KMS-11 (cell line): Measurements from ENCODE around the gene COBL.
A peak's percentile ranks its signal among the peaks of the same experiment; 100 is the strongest.

ENCODE experiments used
- H2AFZ ChIP-seq: fragments of 200-600 bp; sonication (generic); 2 replicates; pipeline ENCODE4 v1.6.1; 2016; ENCODE audit warnings: antibody characterized with exemption, mixed run types, low read depth
- H3K27ac ChIP-seq: fragments of 200-600 bp; sonication (generic); 2 replicates; pipeline ENCODE4 v1.6.1; 2016; ENCODE audit warnings: mild to moderate bottlenecking, mixed run types
- H3K27me3 ChIP-seq: fragments of 200-600 bp; sonication (generic); 2 replicates; pipeline ENCODE4 v1.6.1; 2017; ENCODE audit warnings: mild to moderate bottlenecking, low read depth, mixed run types, moderate library complexity; ENCODE audit not compliant: insufficient read depth
- H3K36me3 ChIP-seq: fragments of 200-600 bp; sonication (generic); 2 replicates; pipeline ENCODE4 v1.6.1; 2017; ENCODE audit warnings: mild to moderate bottlenecking, mixed run types; ENCODE audit not compliant: insufficient read depth
- H3K4me1 ChIP-seq: fragments of 200-600 bp; sonication (generic); 2 replicates; pipeline ENCODE4 v1.6.1; 2016; ENCODE audit warnings: mild to moderate bottlenecking, low read depth, mixed run types; ENCODE audit not compliant: poor library complexity, severe bottlenecking
- H3K4me2 ChIP-seq: fragments of 200-600 bp; sonication (generic); 2 replicates; pipeline ENCODE4 v1.7.0; 2016; ENCODE audit warnings: mild to moderate bottlenecking, mixed run types
- H3K4me3 ChIP-seq: fragments of 200-600 bp; sonication (generic); IDR thresholded peaks from 2 replicates; pipeline ENCODE4 v1.6.1; 2017; ENCODE audit warnings: low read depth, low read length, mixed read lengths; ENCODE audit not compliant: insufficient read depth
- H3K79me2 ChIP-seq: fragments of 200-600 bp; sonication (generic); 2 replicates; pipeline ENCODE4 v1.6.1; 2016; ENCODE audit warnings: low read depth, mixed run types; ENCODE audit not compliant: insufficient read depth
- H3K9ac ChIP-seq: fragments of 200-600 bp; sonication (generic); 2 replicates; pipeline ENCODE4 v1.6.1; 2016; ENCODE audit warnings: mild to moderate bottlenecking, mixed run types
- H4K20me1 ChIP-seq: fragments of 200-600 bp; sonication (generic); 2 replicates; pipeline ENCODE4 v1.6.1; 2016; ENCODE audit warnings: mild to moderate bottlenecking, mixed run types; ENCODE audit not compliant: insufficient read depth
- TF ChIP-seq, protein P1 (sequence below): fragments of 200-600 bp; sonication (generic); conservative IDR thresholded peaks from 2 replicates; pipeline ENCODE4 v1.6.1; 2017; ENCODE audit warnings: low read depth, mild to moderate bottlenecking, antibody characterized with exemption, low read length, moderate library complexity, mixed read lengths

COBL gene, protein sequence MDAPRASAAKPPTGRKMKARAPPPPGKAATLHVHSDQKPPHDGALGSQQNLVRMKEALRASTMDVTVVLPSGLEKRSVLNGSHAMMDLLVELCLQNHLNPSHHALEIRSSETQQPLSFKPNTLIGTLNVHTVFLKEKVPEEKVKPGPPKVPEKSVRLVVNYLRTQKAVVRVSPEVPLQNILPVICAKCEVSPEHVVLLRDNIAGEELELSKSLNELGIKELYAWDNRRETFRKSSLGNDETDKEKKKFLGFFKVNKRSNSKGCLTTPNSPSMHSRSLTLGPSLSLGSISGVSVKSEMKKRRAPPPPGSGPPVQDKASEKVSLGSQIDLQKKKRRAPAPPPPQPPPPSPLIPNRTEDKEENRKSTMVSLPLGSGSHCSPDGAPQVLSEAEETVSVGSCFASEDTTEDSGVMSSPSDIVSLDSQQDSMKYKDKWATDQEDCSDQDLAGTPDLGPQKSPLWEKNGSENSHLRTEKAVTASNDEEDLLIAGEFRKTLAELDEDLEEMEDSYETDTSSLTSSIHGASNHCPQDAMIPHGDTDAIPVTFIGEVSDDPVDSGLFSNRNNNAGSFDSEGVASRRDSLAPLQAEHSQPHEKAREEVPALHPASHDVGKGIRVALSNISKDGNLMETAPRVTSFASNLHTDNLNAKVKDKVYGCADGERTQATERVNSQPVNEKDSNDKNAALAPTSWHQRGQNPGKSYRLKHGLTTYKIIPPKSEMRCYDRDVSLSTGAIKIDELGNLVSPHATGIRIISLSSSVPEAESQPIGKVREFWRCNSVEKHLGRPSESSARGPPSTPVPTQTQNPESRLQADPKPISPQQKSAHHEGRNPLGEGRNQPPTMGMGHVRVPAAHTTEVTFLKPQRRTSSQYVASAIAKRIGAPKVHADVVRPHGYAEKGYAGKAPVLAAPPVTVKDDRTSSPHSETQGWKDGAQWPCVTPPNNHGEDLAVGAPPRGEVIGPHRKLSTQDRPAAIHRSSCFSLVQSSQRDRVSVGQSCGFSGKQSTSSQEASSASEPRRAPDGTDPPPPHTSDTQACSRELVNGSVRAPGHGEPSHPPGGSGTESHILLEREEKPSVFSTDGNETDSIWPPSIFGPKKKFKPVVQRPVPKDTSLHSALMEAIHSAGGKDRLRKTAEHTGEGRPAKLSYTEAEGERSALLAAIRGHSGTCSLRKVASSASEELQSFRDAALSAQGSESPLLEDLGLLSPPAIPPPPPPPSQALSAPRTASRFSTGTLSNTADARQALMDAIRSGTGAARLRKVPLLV

DNA sequence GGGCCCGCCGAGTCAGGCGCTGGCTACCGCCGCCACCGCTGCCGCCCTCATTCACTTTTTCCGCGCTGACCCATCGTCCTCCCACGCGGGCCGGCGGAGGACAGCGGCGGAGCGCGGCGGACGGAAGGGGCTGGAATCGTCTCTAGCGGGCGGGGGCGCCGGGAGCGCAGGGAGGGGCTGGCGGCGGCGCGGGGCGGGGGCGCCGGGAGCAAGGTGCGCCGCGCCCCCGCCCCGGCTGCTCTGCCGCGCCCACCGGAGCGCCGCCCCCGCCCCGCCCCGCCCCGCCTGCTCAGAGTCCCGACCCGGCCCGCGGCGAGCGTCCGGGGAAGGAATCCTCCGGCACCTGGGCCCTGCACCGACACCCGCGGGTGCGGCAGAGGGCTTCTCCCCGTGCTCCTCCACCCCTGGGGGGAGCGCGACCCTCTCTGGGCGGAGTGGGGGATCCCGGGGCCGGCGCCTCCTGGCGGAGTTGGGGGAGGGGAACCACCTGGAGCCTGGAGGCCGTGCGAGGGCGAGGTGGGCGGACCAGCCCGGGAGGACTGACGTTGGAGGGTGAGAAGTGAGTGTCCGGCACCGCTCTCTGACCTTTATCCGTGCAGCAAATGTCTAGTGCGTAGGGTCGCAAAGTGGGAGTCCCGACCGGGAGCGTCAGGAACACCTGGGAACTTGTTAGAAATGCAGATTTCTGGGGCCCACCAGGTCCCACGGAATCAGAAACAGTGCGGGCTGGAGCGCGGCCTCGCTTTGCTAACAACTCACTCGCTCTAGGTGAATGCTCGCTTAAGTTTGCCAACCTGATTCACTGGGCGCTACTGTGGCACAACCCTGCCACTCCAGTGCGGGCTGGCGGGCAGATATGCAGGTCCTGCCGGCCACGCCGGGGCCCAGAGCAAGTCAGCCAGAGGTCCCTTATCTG is at the start of gene COBL:
Gene COBL (minus strand): TSS at position 144 of the 916 bp plus-strand sequence. CDS start 176 bp downstream, outside the sequence.
- Histone ChIP-seq H3K27ac (no peak within 1 kb of the TSS), H3K4me3 (no peak within 1 kb of the TSS), H3K4me1 (no peaks in the 10 kb centered on the region), H2AFZ (peak within 1 kb of the TSS; percentile 97), H3K27me3 (no peaks in the 10 kb centered on the region), H3K36me3 (no peaks in the 10 kb centered on the region), H4K20me1 (no peaks in the 10 kb centered on the region), H3K9ac (peak within 1 kb of the TSS; percentile 52), H3K79me2 (no peaks in the 10 kb centered on the region), H3K4me2 (peak within 1 kb of the TSS; percentile 62)
- TF ChIP-seq, protein P1, sequence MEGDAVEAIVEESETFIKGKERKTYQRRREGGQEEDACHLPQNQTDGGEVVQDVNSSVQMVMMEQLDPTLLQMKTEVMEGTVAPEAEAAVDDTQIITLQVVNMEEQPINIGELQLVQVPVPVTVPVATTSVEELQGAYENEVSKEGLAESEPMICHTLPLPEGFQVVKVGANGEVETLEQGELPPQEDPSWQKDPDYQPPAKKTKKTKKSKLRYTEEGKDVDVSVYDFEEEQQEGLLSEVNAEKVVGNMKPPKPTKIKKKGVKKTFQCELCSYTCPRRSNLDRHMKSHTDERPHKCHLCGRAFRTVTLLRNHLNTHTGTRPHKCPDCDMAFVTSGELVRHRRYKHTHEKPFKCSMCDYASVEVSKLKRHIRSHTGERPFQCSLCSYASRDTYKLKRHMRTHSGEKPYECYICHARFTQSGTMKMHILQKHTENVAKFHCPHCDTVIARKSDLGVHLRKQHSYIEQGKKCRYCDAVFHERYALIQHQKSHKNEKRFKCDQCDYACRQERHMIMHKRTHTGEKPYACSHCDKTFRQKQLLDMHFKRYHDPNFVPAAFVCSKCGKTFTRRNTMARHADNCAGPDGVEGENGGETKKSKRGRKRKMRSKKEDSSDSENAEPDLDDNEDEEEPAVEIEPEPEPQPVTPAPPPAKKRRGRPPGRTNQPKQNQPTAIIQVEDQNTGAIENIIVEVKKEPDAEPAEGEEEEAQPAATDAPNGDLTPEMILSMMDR, result no peak

DNA sequence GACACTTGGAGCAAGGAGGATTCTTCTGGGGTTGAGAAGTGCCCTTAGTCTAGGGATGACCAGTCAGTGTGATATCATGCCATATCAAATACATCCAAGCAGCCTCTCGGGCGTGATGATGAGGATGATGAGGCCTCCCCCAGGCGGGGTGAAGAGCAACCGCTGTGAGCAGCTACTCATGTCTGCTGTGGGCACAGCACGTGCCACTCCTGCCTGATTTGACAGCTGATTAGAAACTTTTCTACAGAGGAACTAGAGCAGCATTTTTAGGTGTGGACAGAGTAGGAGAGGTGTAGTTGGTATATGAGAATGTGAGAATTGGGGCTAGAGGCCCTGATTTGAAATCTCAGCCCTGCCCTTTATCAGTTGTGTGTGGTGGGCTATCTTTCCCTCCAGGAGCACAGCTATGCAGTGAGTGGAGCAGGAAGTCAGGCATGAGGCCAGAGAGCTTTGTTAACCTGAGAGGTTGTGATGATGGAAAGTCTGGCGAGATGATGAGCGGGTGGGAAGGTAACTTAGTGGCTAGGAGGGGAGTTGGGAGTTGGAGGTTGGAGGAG is 49.6 kb upstream of the COBL start:
- Histone ChIP-seq H3K4me1 (no peaks in the 10 kb centered on the region), H3K9ac (no peak overlapping the region), H3K79me2 (no peaks in the 10 kb centered on the region), H2AFZ (no peak overlapping the region), H3K27ac (no peak overlapping the region), H3K4me2 (no peak overlapping the region), H3K4me3 (no peak overlapping the region), H3K27me3 (no peaks in the 10 kb centered on the region), H3K36me3 (no peaks in the 10 kb centered on the region), H4K20me1 (no peaks in the 10 kb centered on the region)
- TF ChIP-seq, protein P1, result no peak

DNA sequence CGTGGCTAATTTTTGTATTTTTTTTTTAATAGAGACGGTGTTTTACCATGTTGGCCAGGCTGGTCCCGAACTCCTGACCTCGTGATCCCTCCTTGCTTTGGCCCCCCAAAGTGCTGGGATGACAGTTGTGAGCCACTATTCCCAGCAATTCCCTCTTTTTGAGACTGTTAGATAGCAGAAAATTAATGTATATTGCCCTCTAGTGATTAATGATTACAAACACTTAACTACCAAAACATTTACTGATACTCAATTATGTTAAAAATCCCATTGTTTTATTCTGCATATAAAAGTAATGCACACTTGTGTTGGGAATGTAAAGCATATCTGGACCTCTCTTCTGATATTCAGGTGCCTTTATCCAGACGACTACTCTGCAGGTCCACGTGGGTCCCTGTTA is 41.2 kb upstream of the COBL start:
- H3K4me2 ChIP-seq, result no peak overlapping the region
- H3K4me3 ChIP-seq, result no peak overlapping the region
- H3K4me1 ChIP-seq, result no peaks in the 10 kb centered on the region
- H3K27me3 ChIP-seq, result no peaks in the 10 kb centered on the region
- no peak overlapping the region for H3K27ac ChIP-seq
- H4K20me1 ChIP-seq, result no peaks in the 10 kb centered on the region
- no peak overlapping the region for H2AFZ ChIP-seq
- H3K9ac ChIP-seq, result no peak overlapping the region
- no peaks in the 10 kb centered on the region for H3K36me3 ChIP-seq
- H3K79me2 ChIP-seq, result no peaks in the 10 kb centered on the region
- TF ChIP-seq, protein P1, result no peak
